HG02870 (cell line): ENCODE results near the gene RABEP2.
"Not testable (repeated sequence)": the region's sequence is repeated elsewhere in the genome, so short reads cannot be mapped to it uniquely, and the experiment has no call there.

Source experiments
- ATAC-seq: cut with Tn5 transposase; IDR thresholded peaks from one replicate; pipeline ENCODE4 v1.9.1; 2021; ENCODE audit warnings: mild to moderate bottlenecking, moderate library complexity; ENCODE audit not compliant: unreplicated experiment

RABEP2 gene

GRCh38 chr16:28924762-28925385, at the start of gene RABEP2:
Gene RABEP2 (minus strand): TSS chr16:28925238. CDS start chr16:28925163, 75 bp downstream.
- ATAC-seq: peak; percentile 57

- peak; percentile 81 for ATAC-seq
Observed at GRCh38 chr16:28974437-28975157, 49.6 kb upstream of the RABEP2 start, which contains the start of gene SPNS1. Gene SPNS1 (plus strand): TSS chr16:28974778. CDS start chr16:28975152, 374 bp downstream.

- peak; percentile 8 for ATAC-seq
Observed at GRCh38 chr16:28974007-28974436, 49.0 kb upstream of the RABEP2 start.

GRCh38 chr16:28969696-28970095, 44.7 kb upstream of the RABEP2 start:
- ATAC-seq: not testable (repeated sequence)

- ATAC-seq: no peak
Observed at GRCh38 chr16:28967156-28967555, 42.1 kb upstream of the RABEP2 start.

- ATAC-seq: no peak
Observed at GRCh38 chr16:28964496-28964895, 39.5 kb upstream of the RABEP2 start.

- no peak for ATAC-seq
Observed at GRCh38 chr16:28964072-28964471, 39.0 kb upstream of the RABEP2 start.

GRCh38 chr16:28958836-28959235, 33.8 kb upstream of the RABEP2 start:
- no peak for ATAC-seq

GRCh38 chr16:28958216-28958615, 33.2 kb upstream of the RABEP2 start:
- ATAC-seq: no peak

GRCh38 chr16:28951410-28951943, 26.4 kb upstream of the RABEP2 start:
- no peak for ATAC-seq

GRCh38 chr16:28950648-28951409, 25.8 kb upstream of the RABEP2 start, which contains the start of gene NFATC2IP:
Gene NFATC2IP (plus strand): TSS chr16:28950937. CDS start chr16:28951012, 75 bp downstream.
- ATAC-seq: peak; percentile 95

GRCh38 chr16:28946681-28947080, 21.6 kb upstream of the RABEP2 start:
- no peak for ATAC-seq

- ATAC-seq: no peak
Observed at GRCh38 chr16:28943281-28943680, 18.2 kb upstream of the RABEP2 start.

GRCh38 chr16:28939825-28940224, 14.8 kb upstream of the RABEP2 start:
- not testable (repeated sequence) for ATAC-seq

- ATAC-seq: no peak
Observed at GRCh38 chr16:28938721-28939120, 13.7 kb upstream of the RABEP2 start.

GRCh38 chr16:28937222-28937876, 12.3 kb upstream of the RABEP2 start:
- no peak for ATAC-seq

GRCh38 chr16:28936784-28937155, 11.7 kb upstream of the RABEP2 start:
- no peak for ATAC-seq

- ATAC-seq: no peak
Observed at GRCh38 chr16:28935924-28936783, 11.1 kb upstream of the RABEP2 start.

GRCh38 chr16:28935346-28935745, 10.3 kb upstream of the RABEP2 start:
- ATAC-seq: no peak

GRCh38 chr16:28933171-28933570, 8.1 kb upstream of the RABEP2 start:
- ATAC-seq: no peak
